Heart right ventricle (tissue), 16 donors: ENCODE results near the gene FAM216B. TPM values are rescaled to one million over a fixed set of nuclear protein-coding genes. Genes with fewer than 3 reads are reported as not detected.

ENCODE experiments used
- ATAC-seq, 8 donors: fragments of 200-7000 bp; cut with Tn5 transposase; one replicate each; pipeline ENCODE4 v1.9.1; 2020; ENCODE audit warnings: mild to moderate bottlenecking in 8 of 8, moderate library complexity in 8 of 8, moderate number of reproducible peaks in 1 of 8
- DNase-seq, 2 donors: peaks; one replicate each; pipeline ENCODE4 v3.0.0-alpha.2; 2020
- H3K27ac ChIP-seq, 10 donors: fragments of 200-600 bp; sonication (generic) in 2 of 10; one replicate each; pipeline versions ENCODE4 v1.5.0 to v1.8.0; 2020 to 2022; ENCODE audit warnings: mild to moderate bottlenecking in 3 of 10
- H3K27me3 ChIP-seq, 7 donors: fragments of 200-600 bp; one replicate each; pipeline ENCODE4 v1.8.0; 2021 to 2022; ENCODE audit warnings: mild to moderate bottlenecking in 2 of 7
- H3K36me3 ChIP-seq, 9 donors: fragments of 200-600 bp; sonication (generic) in 1 of 9; one replicate each; pipeline versions ENCODE4 v1.5.0 to v1.8.0; 2020 to 2022; ENCODE audit warnings: mild to moderate bottlenecking in 2 of 9
- H3K4me1 ChIP-seq, 9 donors: fragments of 200-600 bp; sonication (generic) in 1 of 9; one replicate each; pipeline versions ENCODE4 v1.5.0 to v1.8.0; 2020 to 2022; ENCODE audit warnings: mild to moderate bottlenecking in 4 of 9
- H3K4me3 ChIP-seq, 10 donors: fragments of 200-600 bp; sonication (generic) in 2 of 10; one replicate each; pipeline versions ENCODE4 v1.5.0 to v1.8.0; 2020 to 2022; ENCODE audit warnings: mild to moderate bottlenecking in 7 of 10, moderate library complexity in 2 of 10
- H3K9me3 ChIP-seq, 11 donors: fragments of 200-600 bp in 10 of 11; sonication (generic) in 2 of 11; one replicate each; pipeline versions ENCODE4 v1.5.0 to v1.8.0; 2013 to 2022; ENCODE audit warnings: mild to moderate bottlenecking in 2 of 11, control low read depth in 1 of 11, moderate library complexity in 1 of 11
- WGBS, 2 donors: extraction: QIAGEN DNeasy Blood & Tissue Kit; methylation state at CpG; one replicate each; pipeline ENCODE4 v1.1.7; 2013; ENCODE audit warnings: inconsistent platforms in 1 of 2; 5-methylcytosine and 5-hydroxymethylcytosine counted together
- intact Hi-C, 10 donors: fragments of 100-400 bp; cut with DNase I; formaldehyde crosslinking; loops; one replicate each; pipeline versions ENCODE4 v1.11.1 to v1.14.2; 2022
- polyA plus RNA-seq, 2 donors: library from polyadenylated mRNA; stranded (reverse); fragments of 200-250 nt; gene quantifications; one replicate each; pipeline ENCODE4 v1.2.3, GENCODE V29; 2013
- total RNA-seq, 10 donors: library from RNA; stranded (reverse); fragmentation: NEBNext Ultra II Directional in 3 of 10; extraction: Animal tissue kit (Norgen Biotek cat#: 25700) in 3 of 10; gene quantifications; one replicate each; pipeline versions ENCODE4 v1.2.1 to v1.2.4, GENCODE V29; 2021 to 2023
- TF ChIP-seq, protein P1 (sequence below), 9 donors: fragments of 200-600 bp; sonication (generic) in 2 of 9; IDR thresholded peaks; one replicate each; pipeline versions ENCODE4 v1.5.0 to v1.8.0; 2021 to 2022; ENCODE audit warnings: antibody characterized with exemption in 9 of 9, mild to moderate bottlenecking in 5 of 9, moderate library complexity in 1 of 9
- donor health status: Arrhythmogenic right ventricular cardiomyopathy.
- donor health status: ischemic (EF 13 %, LVEDD 7.1; RV severe dilation, severe dysfunction).
- donor health status: healthy with polysubstance abuse.
- donor health status: DM: no; HTN: yes; CAD: no.
- donor health status: DM: no; HTN: no; CAD: no.
- donor health status: ischemic (EF 25% LVEDD 6.9; RV normal size, moderate dysfunction).
- donor health status: ischemic (EF 25% LVEDD 5.7; RV mildly dilated, moderate dysfunction).
- donor health status: healthy.
- donor health status: DM: yes; HTN: yes; CAD: no.
- donor health status: Ischemic cardiomyopathy.
- donor health status: ischemic (EF 35%, LVEDD 5.7; RV mildly dilated, moderate dysfunction).
- donor health status: nonischemic (EF 11% LVEDD 7.7; RV severe dilation, severe dysfunction).
- donor health status: DM: yes; HTN: yes; CAD: no.
- donor health status: PGD.
- donor health status: ischemic (EF 29% LVEDD 5.4; RV normal size, mild dysfunction).
- donor health status: nonischemic (EF 23%, LVEDD 6.1; RV moderate dilation, normal function).

Gene FAM216B
- total and polyA plus RNA-seq, 12 donors, result 0.12 to 4.0 (median 0.57) TPM

DNA sequence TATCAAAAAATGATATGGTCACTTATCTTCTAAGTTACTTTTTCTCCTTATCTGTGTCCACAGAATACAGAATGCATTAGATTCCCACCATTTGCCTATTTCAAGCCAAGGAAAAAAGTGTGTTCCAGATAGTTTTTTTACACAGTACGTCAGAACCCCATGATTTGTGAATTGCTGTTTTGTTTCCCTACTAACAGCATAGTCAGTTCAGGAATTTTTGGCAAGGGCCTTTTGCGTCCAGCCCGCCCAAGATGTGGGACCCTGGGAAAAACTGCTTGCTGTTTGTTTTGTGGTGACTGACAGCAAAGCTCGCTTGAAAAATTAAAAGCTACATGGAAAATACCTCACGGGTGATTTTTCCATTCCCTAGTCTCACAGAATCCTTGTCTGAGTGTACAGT, 20.4 kb upstream of the FAM216B start:
- TF ChIP-seq, protein P1, sequence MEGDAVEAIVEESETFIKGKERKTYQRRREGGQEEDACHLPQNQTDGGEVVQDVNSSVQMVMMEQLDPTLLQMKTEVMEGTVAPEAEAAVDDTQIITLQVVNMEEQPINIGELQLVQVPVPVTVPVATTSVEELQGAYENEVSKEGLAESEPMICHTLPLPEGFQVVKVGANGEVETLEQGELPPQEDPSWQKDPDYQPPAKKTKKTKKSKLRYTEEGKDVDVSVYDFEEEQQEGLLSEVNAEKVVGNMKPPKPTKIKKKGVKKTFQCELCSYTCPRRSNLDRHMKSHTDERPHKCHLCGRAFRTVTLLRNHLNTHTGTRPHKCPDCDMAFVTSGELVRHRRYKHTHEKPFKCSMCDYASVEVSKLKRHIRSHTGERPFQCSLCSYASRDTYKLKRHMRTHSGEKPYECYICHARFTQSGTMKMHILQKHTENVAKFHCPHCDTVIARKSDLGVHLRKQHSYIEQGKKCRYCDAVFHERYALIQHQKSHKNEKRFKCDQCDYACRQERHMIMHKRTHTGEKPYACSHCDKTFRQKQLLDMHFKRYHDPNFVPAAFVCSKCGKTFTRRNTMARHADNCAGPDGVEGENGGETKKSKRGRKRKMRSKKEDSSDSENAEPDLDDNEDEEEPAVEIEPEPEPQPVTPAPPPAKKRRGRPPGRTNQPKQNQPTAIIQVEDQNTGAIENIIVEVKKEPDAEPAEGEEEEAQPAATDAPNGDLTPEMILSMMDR (IDR thresholded peaks at IDR 0.05), result no peak
- Histone ChIP-seq H3K4me1 (peaks cover 0 to 3% (median 0%) of the 10 kb centered on the region in 9 donors), H3K4me3 (no peak overlapping the region), H3K9me3 (no peaks in the 10 kb centered on the region), H3K27me3 (no peaks in the 10 kb centered on the region), H3K27ac (peak overlapping the region in 1 of 10 donors; percentile 49), H3K36me3 (no peaks in the 10 kb centered on the region)
- DNase-seq (no peak), ATAC-seq (peak in 3 of 8 donors; percentile 30 to 44 (median 38))
- WGBS, 2 donors, result 48 to 61% methylated on average over 5 of the region's 5 CpGs
- intact Hi-C loops, result no loop called here

DNA sequence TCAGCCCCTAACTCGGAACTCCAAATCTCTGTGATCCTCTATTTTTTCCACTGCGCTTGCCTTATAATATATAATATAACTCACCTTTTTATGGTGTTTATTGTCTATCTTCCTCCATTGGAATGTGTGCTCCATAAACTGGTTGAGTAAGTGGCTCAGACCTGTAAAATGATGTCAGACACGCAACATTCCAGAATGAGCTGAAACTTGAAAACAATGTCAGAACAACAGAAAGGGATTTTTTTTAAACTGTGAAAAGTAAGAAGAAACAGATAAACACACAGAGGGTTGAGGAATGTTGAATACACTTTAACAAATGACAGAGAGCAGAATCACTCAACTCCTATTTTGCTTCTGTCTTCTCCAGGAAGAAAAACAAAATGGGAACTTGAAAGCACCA, 19.1 kb upstream of the FAM216B start:
- WGBS, 2 donors, result 91 to 97% methylated on average over 3 of the region's 3 CpGs
- H3K27ac ChIP-seq, result peak overlapping the region in 1 of 10 donors; percentile 49
- intact Hi-C loops, result no loop called here
- no peaks in the 10 kb centered on the region for H3K36me3 ChIP-seq
- H3K9me3 ChIP-seq, result no peaks in the 10 kb centered on the region
- TF ChIP-seq, protein P1 (IDR thresholded peaks at IDR 0.05), result no peak
- peaks cover 0 to 3% (median 0%) of the 10 kb centered on the region in 9 donors for H3K4me1 ChIP-seq
- no peak for DNase-seq
- no peaks in the 10 kb centered on the region for H3K27me3 ChIP-seq
- no peak overlapping the region for H3K4me3 ChIP-seq
- no peak for ATAC-seq

DNA sequence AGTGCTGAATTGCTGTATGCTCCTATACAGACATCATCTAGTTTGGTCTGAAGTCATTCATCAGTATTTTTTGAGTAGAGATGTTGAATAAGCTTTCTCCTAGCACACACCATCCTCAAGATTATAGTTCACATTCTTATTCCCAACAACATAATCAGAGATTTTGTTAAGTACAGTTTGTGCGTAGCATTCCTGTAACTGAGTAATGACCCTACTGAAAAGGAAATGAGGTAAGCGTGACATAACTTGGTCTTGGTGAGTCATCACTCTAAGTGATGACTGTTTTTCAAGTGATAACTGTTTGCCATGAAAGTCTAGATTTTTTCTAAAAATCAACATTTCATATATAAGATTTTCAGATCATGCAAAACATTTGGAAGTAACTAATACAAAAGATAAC, 18.5 kb upstream of the FAM216B start:
- Histone ChIP-seq H3K9me3 (peaks cover 0 to 5% (median 0%) of the 10 kb centered on the region in 11 donors), H3K4me3 (no peak overlapping the region), H3K27ac (peak overlapping the region in 1 of 10 donors; percentile 49), H3K27me3 (no peaks in the 10 kb centered on the region), H3K4me1 (peaks cover 0 to 3% (median 0%) of the 10 kb centered on the region in 9 donors), H3K36me3 (no peaks in the 10 kb centered on the region)
- WGBS, 2 donors, result 70 to 72% methylated on average over 2 of the region's 2 CpGs
- TF ChIP-seq, protein P1 (IDR thresholded peaks at IDR 0.05), result no peak
- DNase-seq (no peak), ATAC-seq (no peak)
- intact Hi-C loops, result no loop called here

DNA sequence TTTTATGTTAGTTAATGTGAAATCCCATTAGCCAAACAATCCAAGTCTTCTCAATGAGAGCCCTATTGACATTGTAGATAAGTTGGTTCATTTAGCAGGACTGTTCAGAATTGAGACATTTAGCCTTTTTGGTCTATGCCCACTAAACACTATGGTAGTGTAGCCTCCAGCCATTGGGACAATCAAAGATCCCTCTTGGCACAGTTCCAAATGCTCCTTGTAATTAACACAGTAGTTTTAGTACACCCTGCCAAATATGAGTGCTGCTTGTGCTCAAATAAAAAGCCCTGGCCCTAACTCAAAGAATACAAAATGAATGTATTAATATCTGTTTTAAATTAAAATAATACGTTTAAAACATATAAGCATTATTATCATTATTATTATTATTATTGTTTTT, 15.4 kb upstream of the FAM216B start:
- TF ChIP-seq, protein P1 (IDR thresholded peaks at IDR 0.05), result no peak
- Histone ChIP-seq H3K27me3 (no peaks in the 10 kb centered on the region), H3K4me1 (peaks cover 0 to 3% (median 0%) of the 10 kb centered on the region in 9 donors), H3K4me3 (no peak overlapping the region), H3K27ac (no peak overlapping the region), H3K9me3 (peaks cover 0 to 5% (median 0%) of the 10 kb centered on the region in 11 donors), H3K36me3 (no peaks in the 10 kb centered on the region)
- 59 to 62% methylated on average over 1 of the region's 1 CpG for WGBS, 2 donors
- intact Hi-C loops, result no loop called here
- DNase-seq, result no peak
- no peak for ATAC-seq
